DOHH2 (cell line): ENCODE results near the gene SLC22A16.
"Not testable (repeated sequence)": the region's sequence is repeated elsewhere in the genome, so short reads cannot be mapped to it uniquely, and the experiment has no call there.

ENCODE experiments used
- H3F3A ChIP-seq: fragments of 200-600 bp; sonication (generic), shearing (Covaris generic); 2 replicates; pipeline ENCODE4 v1.6.0; 2016; ENCODE audit warnings: antibody characterized with exemption, mild to moderate bottlenecking; ENCODE audit not compliant: control insufficient read depth, insufficient read depth
- H3K27ac ChIP-seq: fragments of 200-600 bp; sonication (generic); 2 replicates; pipeline ENCODE4 v1.5.1; 2014; ENCODE audit warnings: low read depth, mild to moderate bottlenecking, low read length, moderate library complexity
- H3K27me3 ChIP-seq: fragments of 200-600 bp; sonication (generic); 2 replicates; pipeline ENCODE4 v1.6.1; 2014; ENCODE audit warnings: mild to moderate bottlenecking, low read length, mixed read lengths; ENCODE audit not compliant: control insufficient read depth
- H3K36me3 ChIP-seq: fragments of 200-600 bp; sonication (generic); 2 replicates; pipeline ENCODE4 v1.6.1; 2014; ENCODE audit warnings: mild to moderate bottlenecking, low read length, moderate library complexity, mixed read lengths; ENCODE audit not compliant: control insufficient read depth
- H3K4me1 ChIP-seq: fragments of 200-600 bp; sonication (generic); 2 replicates; pipeline ENCODE4 v1.6.1; 2014; ENCODE audit warnings: mild to moderate bottlenecking, low read length, mixed read lengths; ENCODE audit not compliant: control insufficient read depth
- H3K4me2 ChIP-seq: fragments of 200-600 bp; sonication (generic); 2 replicates; pipeline ENCODE4 v1.6.0; 2014; ENCODE audit warnings: mild to moderate bottlenecking, low read length, moderate library complexity
- H3K4me3 ChIP-seq: fragments of 200-600 bp; sonication (generic); 2 replicates; pipeline ENCODE4 v1.5.1; 2014; ENCODE audit warnings: mild to moderate bottlenecking, low read length, mixed read lengths
- H3K79me2 ChIP-seq: fragments of 200-600 bp; sonication (generic); 2 replicates; pipeline ENCODE4 v1.6.1; 2014; ENCODE audit warnings: mild to moderate bottlenecking, low read length, mixed read lengths; ENCODE audit not compliant: control insufficient read depth
- H3K9me2 ChIP-seq: fragments of 200-600 bp; sonication (generic); replicated peaks from 2 replicates; pipeline ENCODE4 v1.6.1; 2014; ENCODE audit warnings: mild to moderate bottlenecking, low read length, mixed read lengths; ENCODE audit not compliant: control insufficient read depth
- H3K9me3 ChIP-seq: fragments of 200-600 bp; sonication (generic); 2 replicates; pipeline ENCODE4 v1.6.1; 2014; ENCODE audit warnings: antibody characterized with exemption, low read length, mixed read lengths; ENCODE audit not compliant: control insufficient read depth, insufficient read depth
- H4K20me1 ChIP-seq: fragments of 200-600 bp; sonication (generic); 2 replicates; pipeline ENCODE4 v1.6.0; 2014; ENCODE audit warnings: low read depth, mild to moderate bottlenecking, antibody characterized with exemption, low read length, moderate library complexity; ENCODE audit not compliant: control insufficient read depth, insufficient read depth
- CTCF ChIP-seq: fragments of 200-600 bp; sonication (generic); IDR thresholded peaks from one replicate; pipeline ENCODE4 v1.5.1; 2014; ENCODE audit warnings: antibody characterized with exemption, mild to moderate bottlenecking, low read depth, low read length; ENCODE audit not compliant: poor library complexity, severe bottlenecking
- EZH2phosphoT487 ChIP-seq: fragments of 200-600 bp; sonication (generic); IDR thresholded peaks from 2 replicates; pipeline ENCODE4 v1.6.1; 2017; ENCODE audit warnings: borderline replicate concordance, mild to moderate bottlenecking, antibody characterized with exemption, low read length, moderate library complexity, mixed read lengths

SLC22A16 gene

GRCh38 chr6:110509617-110510241, 33.3 kb upstream of the SLC22A16 start:
- Histone ChIP-seq H3K4me2 (no peak overlapping the region), H4K20me1 (no peaks in the 10 kb centered on the region), H3K4me3 (no peak overlapping the region), H3K36me3 (no peaks in the 10 kb centered on the region), H3K27me3 (peaks cover 12% of the 10 kb centered on the region), H3K9me2 (no peaks in the 10 kb centered on the region), H3F3A (no peaks in the 10 kb centered on the region), H3K4me1 (no peaks in the 10 kb centered on the region), H3K27ac (no peak overlapping the region), H3K79me2 (no peaks in the 10 kb centered on the region), H3K9me3 (no peaks in the 10 kb centered on the region; the same call in 1 of the 2 replicates)
- TF ChIP-seq EZH2phosphoT487 (no peak), CTCF (no peak)

GRCh38 chr6:110504891-110505290, 28.5 kb upstream of the SLC22A16 start:
- H3K4me2 ChIP-seq, H4K20me1 ChIP-seq, H3F3A ChIP-seq, H3K4me1 ChIP-seq, H3K9me2 ChIP-seq, H3K4me3 ChIP-seq, H3K27ac ChIP-seq, H3K9me3 ChIP-seq, H3K36me3 ChIP-seq, H3K79me2 ChIP-seq, H3K27me3 ChIP-seq: not testable (repeated sequence)

DNA sequence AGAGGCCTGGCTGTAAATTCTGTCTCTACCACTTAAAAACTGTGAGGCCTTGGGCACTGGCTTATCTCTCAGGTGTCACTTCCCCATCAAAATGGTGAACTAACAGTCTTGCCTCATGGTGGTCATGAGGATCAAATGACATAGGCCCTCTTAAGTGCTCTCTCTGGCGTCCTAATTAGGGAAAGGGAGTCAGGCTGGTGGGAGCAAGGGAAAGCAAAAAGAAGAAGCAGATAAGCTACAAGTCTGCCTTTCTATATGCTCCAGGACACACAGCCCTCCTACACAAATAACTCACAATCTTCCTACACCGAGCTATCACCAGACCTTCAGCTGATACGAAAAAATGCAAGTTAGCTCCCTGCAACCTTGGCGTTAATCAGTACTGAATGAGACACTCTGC, 19.5 kb upstream of the SLC22A16 start:
- H3F3A ChIP-seq = no peaks in the 10 kb centered on the region
- no peaks in the 10 kb centered on the region for H3K4me1 ChIP-seq
- no peak overlapping the region for H3K4me3 ChIP-seq
- H3K9me2 ChIP-seq = no peaks in the 10 kb centered on the region
- no peaks in the 10 kb centered on the region for H3K9me3 ChIP-seq
- no peak overlapping the region for H3K4me2 ChIP-seq
- H3K36me3 ChIP-seq = no peaks in the 10 kb centered on the region
- no peaks in the 10 kb centered on the region for H4K20me1 ChIP-seq
- no peak overlapping the region for H3K27ac ChIP-seq
- TF ChIP-seq CTCF (no peak), EZH2phosphoT487 (no peak)
- H3K27me3 ChIP-seq = peaks cover 6% of the 10 kb centered on the region
- H3K79me2 ChIP-seq = no peaks in the 10 kb centered on the region

GRCh38 chr6:110493253-110493800, 16.9 kb upstream of the SLC22A16 start:
- no peak for TF ChIP-seq CTCF
- no peak for TF ChIP-seq EZH2phosphoT487
- Histone ChIP-seq H3K4me2 (no peak overlapping the region), H3K27ac (no peak overlapping the region)

More at GRCh38 chr6:110493253-110493800, 16.9 kb upstream of the SLC22A16 start:
- Histone ChIP-seq H3K79me2 (no peaks in the 10 kb centered on the region), H3F3A (no peaks in the 10 kb centered on the region), H3K9me3 (no peaks in the 10 kb centered on the region), H3K4me3 (no peak overlapping the region), H3K4me1 (no peaks in the 10 kb centered on the region), H3K27me3 (peaks cover 12% of the 10 kb centered on the region), H4K20me1 (no peaks in the 10 kb centered on the region), H3K36me3 (no peaks in the 10 kb centered on the region), H3K9me2 (no peaks in the 10 kb centered on the region)
